Esophagus squamous epithelium (tissue), 5 donors: ENCODE data around the gene GPR4. TPM values are rescaled to one million over a fixed set of nuclear protein-coding genes. Genes with fewer than 3 reads are reported as not detected.

Source experiments
- DNase-seq: peaks from one replicate; lab custom pipeline; 2025; lab: John Stamatoyannopoulos, UW
- H3K27ac ChIP-seq, 4 donors: fragments of 200-600 bp; sonication (generic); one replicate each; pipeline ENCODE4 v1.5.1; 2016 to 2019; ENCODE audit warnings: mild to moderate bottlenecking in 1 of 4
- H3K27me3 ChIP-seq, 4 donors: fragments of 200-600 bp; sonication (generic); 1 replicate in 3 of 4; 2 replicates in 1 of 4; pipeline versions ENCODE4 v1.5.1 to v1.6.0; 2017 to 2021; ENCODE audit warnings: antibody characterized with exemption in 1 of 4
- H3K36me3 ChIP-seq, 3 donors: fragments of 200-600 bp; sonication (generic); one replicate each; pipeline ENCODE4 v1.5.1; 2016 to 2019
- H3K4me1 ChIP-seq, 3 donors: fragments of 200-600 bp; sonication (generic); one replicate each; pipeline ENCODE4 v1.5.1; 2017 to 2019
- H3K4me3 ChIP-seq, 4 donors: fragments of 200-600 bp; sonication (generic); 1 replicate in 3 of 4; 2 replicates in 1 of 4; pipeline ENCODE4 v1.5.1; 2016 to 2019; ENCODE audit warnings: mild to moderate bottlenecking in 2 of 4, moderate library complexity in 1 of 4
- H3K9me3 ChIP-seq, 3 donors: fragments of 200-600 bp; sonication (generic); one replicate each; pipeline ENCODE4 v1.5.1; 2016 to 2019
- POLR2A ChIP-seq, 4 donors: fragments of 450-650 bp; IDR thresholded peaks; one replicate each; pipeline ENCODE4 v1.6.1; 2017; ENCODE audit warnings: antibody characterized with exemption in 4 of 4, mild to moderate bottlenecking in 4 of 4, moderate library complexity in 3 of 4
- WGBS, 2 donors: methylation state at CpG; one replicate each; pipeline ENCODE4 v1.1.5; 2018; 5-methylcytosine and 5-hydroxymethylcytosine counted together
- intact Hi-C: fragments of 100-400 bp; cut with DNase I; formaldehyde crosslinking; loops from one replicate; pipeline ENCODE4 v1.15.0; 2022
- total RNA-seq, 4 donors: library from RNA; depleted of rRNA; stranded (reverse); fragments of >200 nt; gene quantifications; one replicate each; pipeline ENCODE4 v1.1.0, GENCODE V29; 2016
- TF ChIP-seq, protein P1 (sequence below), 6 experiments: fragments of 450-650 bp in 4 of 6; fragments of 200-600 bp in 2 of 6; sonication (generic) in 2 of 6; IDR thresholded peaks; one replicate each; pipeline ENCODE4 v1.5.1; 2016 to 2019; ENCODE audit warnings: antibody characterized with exemption in 6 of 6, mild to moderate bottlenecking in 4 of 6, moderate library complexity in 4 of 6
- donor health status: DM: yes; HTN: yes; CAD: no.

GPR4 gene
- total RNA-seq: 1 to 10 TPM in 3 of 4 donors, under 1 TPM in 1; 0.76 to 1.4 (median 1.2) TPM

DNA sequence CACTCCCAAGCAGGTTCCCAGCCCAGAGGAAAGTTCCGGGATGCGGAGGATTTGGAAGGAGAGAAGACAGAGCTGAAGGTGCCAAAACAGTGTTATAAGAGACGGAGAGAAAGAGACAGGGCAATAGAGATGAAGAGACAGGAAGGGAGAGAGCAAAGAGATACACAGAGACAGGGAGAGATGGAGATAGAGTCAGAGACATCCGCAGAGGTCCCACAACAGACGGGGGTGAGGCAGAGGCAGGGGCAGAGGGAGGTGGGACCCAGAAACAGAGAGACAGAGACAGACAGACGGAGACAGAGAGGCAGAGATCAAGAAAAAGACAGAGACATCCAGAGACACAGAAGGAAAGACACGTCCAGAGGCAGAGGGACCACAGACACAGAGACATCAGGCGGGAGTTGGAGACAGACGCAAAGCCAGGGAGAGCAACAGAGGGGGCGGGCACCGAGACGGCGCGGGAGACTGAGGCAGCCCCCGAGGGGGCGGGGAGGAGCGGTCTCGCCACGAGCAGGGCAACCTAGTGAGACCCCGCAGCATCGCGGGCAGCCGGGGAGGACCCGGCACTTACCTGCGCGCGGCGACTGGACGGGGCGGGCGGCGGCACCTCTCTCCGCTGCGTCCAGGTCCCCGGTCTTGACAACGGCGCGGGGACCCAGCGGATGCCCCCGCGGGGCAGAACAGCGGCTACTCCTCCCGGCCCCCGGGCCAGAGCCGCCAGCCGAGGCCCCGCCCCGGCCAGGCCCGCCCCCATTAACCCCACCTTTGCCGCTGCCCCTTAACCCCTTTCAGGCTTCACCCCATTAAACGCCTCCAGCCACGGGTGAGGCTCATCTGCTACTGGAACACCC is at the start of gene GPR4:
GPR4 (minus strand) TSS at position 689 of the 851 bp plus-strand sequence. CDS start 10,346 bp downstream, outside the sequence.
- intact Hi-C loops: no loop called here
- Histone ChIP-seq H3K4me1 (peaks cover 4 to 50% (median 18%) of the 10 kb centered on the region in 3 donors), H3K4me3 (peak within 1 kb of the TSS; percentile 17 to 56 (median 44)), H3K27me3 (peaks cover 6 to 73% (median 34%) of the 10 kb centered on the region in 4 donors), H3K36me3 (no peaks in the 10 kb centered on the region), H3K27ac (peak within 1 kb of the TSS in 3 of 4 donors; percentile 45 to 58 (median 52)), H3K9me3 (no peaks in the 10 kb centered on the region)
- TF ChIP-seq, protein P1, sequence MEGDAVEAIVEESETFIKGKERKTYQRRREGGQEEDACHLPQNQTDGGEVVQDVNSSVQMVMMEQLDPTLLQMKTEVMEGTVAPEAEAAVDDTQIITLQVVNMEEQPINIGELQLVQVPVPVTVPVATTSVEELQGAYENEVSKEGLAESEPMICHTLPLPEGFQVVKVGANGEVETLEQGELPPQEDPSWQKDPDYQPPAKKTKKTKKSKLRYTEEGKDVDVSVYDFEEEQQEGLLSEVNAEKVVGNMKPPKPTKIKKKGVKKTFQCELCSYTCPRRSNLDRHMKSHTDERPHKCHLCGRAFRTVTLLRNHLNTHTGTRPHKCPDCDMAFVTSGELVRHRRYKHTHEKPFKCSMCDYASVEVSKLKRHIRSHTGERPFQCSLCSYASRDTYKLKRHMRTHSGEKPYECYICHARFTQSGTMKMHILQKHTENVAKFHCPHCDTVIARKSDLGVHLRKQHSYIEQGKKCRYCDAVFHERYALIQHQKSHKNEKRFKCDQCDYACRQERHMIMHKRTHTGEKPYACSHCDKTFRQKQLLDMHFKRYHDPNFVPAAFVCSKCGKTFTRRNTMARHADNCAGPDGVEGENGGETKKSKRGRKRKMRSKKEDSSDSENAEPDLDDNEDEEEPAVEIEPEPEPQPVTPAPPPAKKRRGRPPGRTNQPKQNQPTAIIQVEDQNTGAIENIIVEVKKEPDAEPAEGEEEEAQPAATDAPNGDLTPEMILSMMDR (IDR thresholded peaks at IDR 0.05): no peak
- no peak for TF ChIP-seq POLR2A (IDR thresholded peaks at IDR 0.05)
- 4 to 8% methylated on average over 22 to 29 of the region's 52 CpGs for WGBS, 2 donors
- DNase-seq: no peak

DNA sequence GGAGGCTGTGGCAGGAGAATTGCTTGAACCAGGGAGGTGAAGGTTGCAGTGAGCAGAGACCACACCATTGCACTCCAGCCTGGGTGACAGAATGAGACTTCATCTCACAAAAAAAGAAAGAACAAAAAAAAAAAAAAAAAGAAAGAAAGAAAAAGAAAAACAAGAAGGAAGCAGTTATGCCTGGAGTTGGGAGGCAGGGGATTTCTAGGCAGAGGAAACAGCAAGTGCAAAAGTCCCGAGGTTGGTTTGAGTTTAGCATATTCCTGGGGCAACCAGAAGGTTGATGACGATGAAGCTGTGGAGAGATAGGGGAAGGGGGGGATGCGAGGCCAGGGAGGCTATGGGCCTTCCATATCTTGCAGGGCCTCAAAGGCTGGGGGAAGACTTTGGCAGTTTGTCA is 48.7 kb upstream of the GPR4 start:
- intact Hi-C loops: no loop called here
- Histone ChIP-seq H3K27ac (no peak overlapping the region), H3K27me3 (peaks cover 0 to 14% (median 0%) of the 10 kb centered on the region in 4 donors), H3K9me3 (no peaks in the 10 kb centered on the region), H3K36me3 (no peaks in the 10 kb centered on the region), H3K4me3 (no peak overlapping the region), H3K4me1 (peaks cover 5 to 8% (median 5%) of the 10 kb centered on the region in 3 donors)
- WGBS, 2 donors: 70 to 77% methylated on average over 3 of the region's 3 CpGs
- no peak for DNase-seq
- no peak for TF ChIP-seq POLR2A (IDR thresholded peaks at IDR 0.05)

DNA sequence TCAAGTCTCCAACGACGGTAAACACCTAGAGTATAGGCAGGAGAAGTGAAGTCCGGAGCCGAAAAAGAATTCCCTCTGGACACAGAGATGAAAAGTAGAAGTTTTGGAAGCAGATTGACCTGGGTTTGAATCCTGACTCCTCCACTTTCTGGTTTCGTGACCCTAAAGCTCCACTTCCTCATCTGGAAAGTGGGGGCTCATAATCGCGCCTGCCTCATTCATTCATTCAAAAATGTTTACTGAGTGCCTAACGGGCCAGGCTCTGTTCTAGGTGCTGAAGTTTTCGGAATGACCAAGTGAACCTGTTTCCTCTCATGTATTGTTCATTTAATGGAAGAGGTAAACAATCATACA is 44.3 kb upstream of the GPR4 start:
- TF ChIP-seq, protein P1 (IDR thresholded peaks at IDR 0.05): no peak
- no peak for TF ChIP-seq POLR2A (IDR thresholded peaks at IDR 0.05)
- Histone ChIP-seq H3K4me1 (peaks cover 28 to 42% (median 32%) of the 10 kb centered on the region in 3 donors), H3K27me3 (peaks cover 0 to 39% (median 6%) of the 10 kb centered on the region in 4 donors), H3K9me3 (no peaks in the 10 kb centered on the region), H3K36me3 (no peaks in the 10 kb centered on the region), H3K4me3 (peak overlapping the region in 3 of 4 donors; percentile 33 to 66 (median 37)), H3K27ac (no peak overlapping the region)
- 7 to 14% methylated on average over 8 of the region's 9 CpGs for WGBS, 2 donors
- intact Hi-C loops: loop anchor here (10.0 kb wide), 1 partner anchor 122 kb away; no protein-coding TSS in a partner anchor
- no peak for DNase-seq

DNA sequence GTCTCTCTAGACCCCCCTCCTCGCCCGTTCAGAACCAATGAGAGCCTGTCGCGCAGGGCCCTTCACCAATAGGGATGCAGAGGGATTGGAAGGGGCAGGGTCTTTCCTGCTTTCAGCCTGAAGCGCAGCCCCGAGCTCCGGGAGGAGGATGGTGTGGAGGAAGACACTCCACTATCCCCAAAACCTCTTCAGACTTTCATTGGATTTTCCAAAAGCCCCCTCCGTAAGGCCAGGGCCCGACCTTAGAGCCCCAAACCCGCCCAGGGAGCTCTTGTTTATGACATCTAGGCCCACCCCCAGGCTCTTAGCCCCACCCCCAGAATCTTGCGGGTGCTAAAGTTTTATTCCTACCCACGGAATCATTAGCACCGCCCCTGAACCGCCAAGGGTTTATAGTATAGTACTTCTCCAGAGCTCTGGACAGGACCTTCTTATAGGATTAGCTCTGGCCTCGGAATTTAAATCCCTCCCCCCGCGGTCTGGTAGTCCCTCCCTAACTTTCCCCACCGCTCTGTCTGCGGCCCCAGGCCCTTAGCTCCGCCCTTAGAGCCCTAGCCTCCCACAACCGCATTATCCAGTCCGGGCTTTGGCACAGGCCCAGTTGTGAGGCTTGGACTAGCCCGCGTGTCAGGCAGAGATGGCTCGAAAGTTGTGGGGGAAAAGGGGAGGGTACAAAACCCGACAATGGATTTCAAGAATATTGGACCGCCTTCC is 43.8 kb upstream of the GPR4 start:
- Histone ChIP-seq H3K4me1 (peaks cover 28 to 47% (median 35%) of the 10 kb centered on the region in 3 donors), H3K27me3 (peaks cover 0 to 39% (median 6%) of the 10 kb centered on the region in 4 donors), H3K36me3 (no peaks in the 10 kb centered on the region), H3K27ac (peak overlapping the region in 1 of 4 donors; percentile 52), H3K4me3 (peak overlapping the region; percentile 1 to 66 (median 35)), H3K9me3 (no peaks in the 10 kb centered on the region)
- intact Hi-C loops: loop anchor here (10.0 kb wide), 1 partner anchor 121 kb away; no protein-coding TSS in a partner anchor
- 1% methylated on average over 15 to 19 of the region's 27 CpGs for WGBS, 2 donors
- TF ChIP-seq POLR2A (IDR thresholded peaks at IDR 0.05): no peak
- TF ChIP-seq, protein P1 (IDR thresholded peaks at IDR 0.05): no peak
- DNase-seq: peak; percentile 16

DNA sequence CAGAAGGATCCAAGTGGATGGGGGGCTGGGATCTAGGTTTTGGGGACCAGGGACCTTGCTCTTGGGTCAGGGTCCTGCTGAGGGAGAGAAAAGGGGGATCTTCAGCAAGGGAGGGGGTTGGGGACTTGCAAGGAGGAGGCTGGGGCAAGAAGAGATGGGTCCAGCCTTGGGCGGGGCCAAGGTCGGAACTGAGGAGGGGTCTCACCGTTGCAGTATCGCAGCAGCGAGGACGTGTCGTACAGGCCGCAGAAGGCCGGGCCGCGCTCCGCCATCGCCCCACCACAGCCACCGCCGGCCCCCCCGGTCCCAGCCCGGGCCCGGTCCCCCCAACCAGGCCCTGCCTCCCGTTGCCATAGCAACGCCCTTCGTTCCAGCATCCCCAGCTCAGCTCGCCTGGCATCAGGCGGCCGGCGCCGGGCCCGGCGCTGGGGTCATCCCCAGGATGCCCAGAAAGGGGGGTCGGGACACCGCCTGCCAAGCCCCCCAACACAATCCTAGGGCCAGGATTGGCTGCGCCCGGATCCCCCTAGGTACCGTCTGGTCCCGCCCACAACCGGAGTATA is 43.1 kb upstream of the GPR4 start:
- H3K4me3 ChIP-seq: peak overlapping the region; percentile 1 to 66 (median 35)
- H3K27ac ChIP-seq: peak overlapping the region in 1 of 4 donors; percentile 52
- no peak for TF ChIP-seq POLR2A (IDR thresholded peaks at IDR 0.05)
- TF ChIP-seq, protein P1 (IDR thresholded peaks at IDR 0.05): no peak
- intact Hi-C loops: loop anchor here (10.0 kb wide), 1 partner anchor 120 kb away; no protein-coding TSS in a partner anchor
- H3K27me3 ChIP-seq: peaks cover 0 to 39% (median 6%) of the 10 kb centered on the region in 4 donors
- DNase-seq: no peak
- 29% methylated on average over 4 of the region's 35 CpGs; no CpG with 5 or more reads in 1 of the 2 donors for WGBS, 2 donors
- no peaks in the 10 kb centered on the region for H3K9me3 ChIP-seq
- H3K36me3 ChIP-seq: no peaks in the 10 kb centered on the region
- H3K4me1 ChIP-seq: peaks cover 28 to 52% (median 37%) of the 10 kb centered on the region in 3 donors
